ENCODE data around the gene APLP1. TPM values are rescaled to one million over a fixed set of nuclear protein-coding genes. Genes with fewer than 3 reads are reported as not detected.

APLP1 gene
- total and polyA plus RNA-seq, 7 donors = 0.48 to 4.1 (median 0.84) TPM

DNA sequence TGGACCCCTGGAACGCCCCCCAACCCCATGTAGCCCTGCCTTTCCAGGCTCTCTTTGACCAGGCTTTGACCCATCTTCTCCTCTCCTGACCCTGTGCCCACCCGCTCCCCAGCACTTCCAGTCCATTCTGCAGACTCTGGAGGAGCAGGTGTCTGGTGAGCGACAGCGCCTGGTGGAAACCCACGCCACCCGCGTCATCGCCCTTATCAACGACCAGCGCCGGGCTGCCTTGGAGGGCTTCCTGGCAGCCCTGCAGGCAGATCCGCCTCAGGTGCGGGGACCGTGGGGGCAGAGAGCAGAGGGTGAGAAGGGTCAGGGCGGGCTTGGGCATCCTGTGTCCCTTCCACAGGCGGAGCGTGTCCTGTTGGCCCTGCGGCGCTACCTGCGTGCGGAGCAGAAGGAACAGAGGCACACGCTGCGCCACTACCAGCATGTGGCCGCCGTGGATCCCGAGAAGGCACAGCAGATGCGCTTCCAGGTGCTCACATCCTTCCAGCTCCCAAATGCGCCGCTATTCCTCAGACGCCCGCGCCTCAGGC lies 6.1 kb downstream of the APLP1 start:
- Histone ChIP-seq H3K9me3 (no peaks in the 10 kb centered on the region), H3K4me1 (peaks cover 3% of the 10 kb centered on the region), H3K4me3 (no peak overlapping the region), H3K27ac (no peak overlapping the region), H3K36me3 (ENCODE audit: insufficient read depth in 1 of 2, low read depth in 1 of 2) (no peaks in the 10 kb centered on the region), H3K27me3 (ENCODE audit: insufficient read depth in 3 of 3, low read length in 2 of 3) (peaks cover 0 to 49% (median 18%) of the 10 kb centered on the region in 3 donors)
- intact Hi-C loops (cut with DNase I) = no loop called here
- no peak for TF ChIP-seq CTCF (IDR thresholded peaks at IDR 0.05)
- ATAC-seq (no peak), DNase-seq (no peak)
- 92 to 98% (median 93%) methylated on average over 25 to 32 of the region's 32 CpGs for WGBS, 3 donors

DNA sequence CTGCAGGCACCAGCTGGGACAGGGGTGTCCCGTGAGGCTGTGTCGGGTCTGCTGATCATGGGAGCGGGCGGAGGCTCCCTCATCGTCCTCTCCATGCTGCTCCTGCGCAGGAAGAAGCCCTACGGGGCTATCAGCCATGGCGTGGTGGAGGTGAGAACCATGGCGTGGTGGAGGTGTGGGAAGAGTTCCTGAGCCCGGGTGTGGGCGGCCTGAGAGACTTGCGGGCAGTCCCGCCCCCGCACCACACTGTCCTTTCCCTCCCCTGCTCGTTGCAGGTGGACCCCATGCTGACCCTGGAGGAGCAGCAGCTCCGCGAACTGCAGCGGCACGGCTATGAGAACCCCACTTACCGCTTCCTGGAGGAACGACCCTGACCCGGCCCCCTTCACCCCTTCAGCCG lies 10.7 kb downstream of the APLP1 start:
- TF ChIP-seq CTCF (IDR thresholded peaks at IDR 0.05) = no peak
- Histone ChIP-seq H3K4me1 (no peaks in the 10 kb centered on the region), H3K27ac (no peak overlapping the region), H3K36me3 (ENCODE audit: insufficient read depth in 1 of 2, low read depth in 1 of 2) (no peaks in the 10 kb centered on the region), H3K27me3 (ENCODE audit: insufficient read depth in 3 of 3, low read length in 2 of 3) (peaks cover 0 to 23% (median 5%) of the 10 kb centered on the region in 3 donors), H3K4me3 (no peak overlapping the region), H3K9me3 (no peaks in the 10 kb centered on the region)
- whole genome bisulfite sequencing, 3 donors = 41 to 54% (median 49%) methylated on average over 20 to 23 of the region's 23 CpGs
- DNase-seq (no peak), ATAC-seq (no peak)
- intact Hi-C loops (cut with DNase I) = no loop called here

DNA sequence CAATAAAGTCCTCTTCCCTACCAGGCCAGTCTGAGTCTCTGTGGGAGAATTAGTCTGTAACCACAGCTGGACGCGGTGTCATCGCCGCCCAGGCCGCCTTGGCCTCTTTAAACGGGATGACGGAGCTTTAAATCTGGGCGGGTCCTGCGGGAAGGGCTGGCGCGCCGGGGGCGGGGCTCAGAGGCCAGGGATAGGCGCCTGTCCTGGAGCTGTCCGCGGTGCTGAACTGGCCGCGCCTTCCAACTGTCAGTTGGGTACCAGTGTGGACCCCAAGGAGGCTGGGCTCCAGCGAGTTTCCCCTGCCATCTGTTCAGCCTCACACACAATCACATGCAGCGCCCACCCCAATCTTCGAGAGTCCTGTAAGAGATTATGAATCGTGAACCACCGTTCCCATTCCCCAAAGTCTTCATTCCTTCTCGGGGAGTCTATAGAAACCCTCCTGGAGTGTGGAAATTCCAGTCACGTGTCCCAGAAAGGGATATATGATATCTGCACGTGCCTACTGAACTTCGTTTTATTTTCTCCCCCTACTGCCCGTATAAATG lies 11.5 kb downstream of the APLP1 start:
- DNase-seq = peak; percentile 92 to 94
- H3K4me3 ChIP-seq = no peak overlapping the region
- intact Hi-C loops (cut with DNase I) = no loop called here
- H3K4me1 ChIP-seq = no peaks in the 10 kb centered on the region
- no peaks in the 10 kb centered on the region for H3K9me3 ChIP-seq
- peak; percentile 90 to 98 (median 95) for ATAC-seq
- H3K27ac ChIP-seq = no peak overlapping the region
- peaks cover 0 to 23% (median 5%) of the 10 kb centered on the region in 3 donors for H3K27me3 ChIP-seq (ENCODE audit: insufficient read depth in 3 of 3, low read length in 2 of 3)
- no peak for TF ChIP-seq CTCF (IDR thresholded peaks at IDR 0.05)
- 0 to 1% (median 1%) methylated on average over 28 of the region's 28 CpGs for WGBS, 3 donors
- no peaks in the 10 kb centered on the region for H3K36me3 ChIP-seq (ENCODE audit: insufficient read depth in 1 of 2, low read depth in 1 of 2)

- Histone ChIP-seq H3K4me1 (no peaks in the 10 kb centered on the region), H3K27ac (no peak overlapping the region), H3K27me3 (ENCODE audit: insufficient read depth in 3 of 3, low read length in 2 of 3) (peaks cover 0 to 21% (median 5%) of the 10 kb centered on the region in 3 donors), H3K4me3 (no peak overlapping the region), H3K9me3 (no peaks in the 10 kb centered on the region), H3K36me3 (ENCODE audit: insufficient read depth in 1 of 2, low read depth in 1 of 2) (peaks cover 0 to under 1% of the 10 kb centered on the region in 2 donors)
- intact Hi-C loops (cut with DNase I) = loop anchor here in 1 of 2 donors (1.0 kb wide), 1 partner anchor 49 kb away; no protein-coding TSS in a partner anchor
- ATAC-seq (peak in 1 of 4 donors; percentile 63), DNase-seq (no peak)
- TF ChIP-seq CTCF (IDR thresholded peaks at IDR 0.05) = peak; percentile 54
- 21 to 24% (median 21%) methylated on average over 8 of the region's 8 CpGs for WGBS, 3 donors
Observed at GRCh38 chr19:35882114-35882832, 13.9 kb downstream of the APLP1 start.
